ENCODE results near the gene OPCML.

OPCML gene

DNA sequence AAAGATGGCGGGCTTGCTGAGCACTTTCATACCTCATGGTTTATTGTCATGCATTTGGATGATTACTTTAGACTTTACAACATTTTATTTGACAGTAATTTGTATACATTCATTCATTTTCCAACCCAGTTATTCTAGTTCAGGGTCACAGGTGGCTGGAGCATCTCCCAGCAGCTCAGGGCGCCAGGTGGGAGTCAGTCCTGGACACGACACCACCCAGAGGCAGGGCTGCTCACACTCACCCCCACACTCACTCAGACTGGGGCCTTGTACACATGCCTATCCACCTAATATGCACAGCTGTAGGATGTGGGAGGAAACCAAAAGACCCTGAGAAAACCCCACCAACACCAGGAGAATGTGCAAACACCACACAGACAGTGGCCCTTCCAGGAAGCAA is 123.9 kb downstream of the OPCML start:
- no peak for DNase-seq

DNA sequence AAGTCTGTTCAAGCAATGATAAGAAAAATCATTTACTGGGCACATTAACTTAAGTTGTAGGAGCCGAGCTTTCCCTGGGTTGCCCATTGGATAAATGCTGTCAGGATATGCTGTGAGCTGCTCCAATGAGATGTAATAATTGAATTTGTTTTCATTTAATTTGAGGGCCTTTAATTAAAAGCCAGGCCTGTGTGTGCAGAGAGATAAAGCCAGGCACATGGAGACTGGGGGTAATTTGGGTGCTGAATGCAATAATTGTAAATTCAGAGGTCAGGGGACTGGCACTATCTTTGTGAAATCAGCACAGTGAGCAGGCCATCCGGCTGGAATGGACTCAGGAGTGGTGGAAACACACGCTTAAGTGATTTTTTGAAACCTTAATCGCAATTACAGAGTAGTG is 125.8 kb downstream of the OPCML start:
- DNase-seq, result no peak

DNA sequence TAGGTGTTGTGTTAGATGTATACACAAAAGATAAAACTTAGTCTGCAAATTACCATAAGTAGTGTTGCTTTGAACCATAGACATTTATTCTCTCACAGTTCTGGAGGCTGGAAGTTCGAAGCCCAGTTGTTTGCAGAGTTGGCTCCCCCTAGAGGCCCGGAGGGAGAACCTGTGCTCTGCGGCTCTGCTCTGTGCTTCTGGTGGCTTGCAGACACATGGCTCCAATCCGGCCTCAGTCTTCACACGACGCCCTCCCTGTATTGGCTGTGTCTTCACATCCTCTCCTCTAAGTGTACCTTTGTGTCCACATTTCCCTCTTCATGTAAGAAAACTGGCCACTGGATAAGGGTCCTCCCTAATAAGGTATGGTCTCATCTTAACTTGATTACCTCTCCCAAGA is 128.4 kb downstream of the OPCML start:
- DNase-seq, result no peak

DNA sequence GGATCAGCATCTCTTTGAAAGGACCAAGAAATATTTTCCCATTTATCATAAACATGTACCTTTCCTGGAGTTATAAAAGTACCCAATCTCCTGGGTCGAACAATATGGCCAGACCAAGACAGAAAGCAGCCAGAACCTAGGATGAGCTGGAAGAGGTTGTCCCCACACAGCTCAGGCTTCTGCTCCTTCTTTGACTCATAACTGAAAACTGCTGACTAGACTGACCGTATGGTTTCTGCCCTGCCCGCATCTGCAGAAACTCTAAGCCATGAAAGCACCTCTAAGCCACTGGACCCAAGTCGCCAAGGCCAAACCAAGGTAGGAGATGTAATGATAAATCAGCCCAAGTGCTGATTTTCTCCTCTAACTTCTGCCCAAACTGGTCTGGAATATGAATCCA is 129.8 kb downstream of the OPCML start:
- DNase-seq, result no peak

DNA sequence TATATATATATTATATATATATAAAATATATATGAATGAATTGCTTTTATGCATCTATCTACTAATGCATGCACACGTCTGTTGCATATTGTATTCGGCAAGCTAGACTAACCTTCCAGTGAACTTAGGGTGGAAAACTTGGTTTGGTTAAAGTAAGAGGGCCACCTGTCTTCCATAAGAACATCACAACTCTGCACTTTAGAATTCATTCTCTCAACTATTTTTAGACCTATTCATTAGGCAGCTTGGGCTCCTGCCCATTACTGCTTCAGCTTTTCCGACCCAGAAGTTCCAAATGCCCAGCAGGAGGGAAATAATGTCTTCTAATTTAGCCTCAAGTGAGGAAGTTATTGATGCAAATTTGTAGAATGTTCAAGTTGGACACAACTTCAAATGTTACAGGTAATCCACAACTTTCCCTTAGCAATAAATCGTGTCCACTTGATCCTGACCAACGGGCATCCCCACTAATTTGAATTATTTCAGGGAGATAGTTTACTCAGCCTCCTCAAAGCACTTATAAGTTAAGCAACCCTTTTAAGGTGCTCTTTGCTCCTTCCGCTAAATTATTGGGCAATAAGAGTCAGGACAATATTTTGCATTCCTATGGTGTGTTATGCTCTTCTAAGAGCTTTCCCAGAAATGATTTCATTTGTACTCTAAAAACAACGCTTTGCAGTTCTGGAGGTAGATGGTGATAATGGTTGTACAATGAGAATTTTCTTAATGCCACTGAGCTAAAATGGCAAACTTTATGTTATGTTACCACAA is 132.3 kb downstream of the OPCML start:
- no peak for DNase-seq

DNA sequence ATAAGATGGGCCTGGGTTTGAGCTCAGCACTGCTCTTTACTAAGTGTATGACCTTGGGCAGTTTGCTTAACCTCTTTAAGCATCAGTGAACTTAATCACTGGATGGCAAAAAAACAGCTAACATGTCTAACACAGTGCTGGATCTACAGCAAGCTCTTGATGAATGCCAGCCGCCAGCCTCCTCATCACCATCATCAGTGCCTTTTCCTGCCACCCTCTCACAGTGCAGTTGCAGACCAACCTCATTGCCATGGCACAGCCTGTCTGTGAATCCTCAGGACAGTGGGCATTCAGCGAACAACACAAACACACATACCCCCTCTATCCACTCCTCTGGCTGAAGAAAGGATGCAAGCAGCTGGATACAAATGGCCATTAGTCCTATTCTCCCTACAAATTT is 133.0 kb downstream of the OPCML start:
- no peak for DNase-seq

DNA sequence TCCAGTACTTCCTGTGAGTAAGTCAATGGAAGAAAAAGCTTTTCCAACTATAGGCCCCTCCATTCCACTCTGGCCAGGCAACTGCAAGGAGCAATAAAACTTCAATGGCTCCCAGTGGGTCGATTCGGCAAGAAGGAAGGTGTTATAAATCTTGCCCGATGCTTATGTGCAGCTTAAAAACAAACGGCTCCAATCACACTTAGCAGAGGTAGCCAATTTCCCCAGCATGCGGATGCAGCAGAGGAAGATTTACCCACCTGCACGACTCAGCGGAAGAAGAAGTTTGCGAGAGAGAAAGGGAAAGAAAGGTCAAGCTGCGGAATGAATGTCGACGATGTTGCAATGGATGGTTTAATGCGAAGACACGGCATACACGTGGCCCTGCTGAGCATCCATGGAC is 141.5 kb downstream of the OPCML start:
- no peak for DNase-seq

DNA sequence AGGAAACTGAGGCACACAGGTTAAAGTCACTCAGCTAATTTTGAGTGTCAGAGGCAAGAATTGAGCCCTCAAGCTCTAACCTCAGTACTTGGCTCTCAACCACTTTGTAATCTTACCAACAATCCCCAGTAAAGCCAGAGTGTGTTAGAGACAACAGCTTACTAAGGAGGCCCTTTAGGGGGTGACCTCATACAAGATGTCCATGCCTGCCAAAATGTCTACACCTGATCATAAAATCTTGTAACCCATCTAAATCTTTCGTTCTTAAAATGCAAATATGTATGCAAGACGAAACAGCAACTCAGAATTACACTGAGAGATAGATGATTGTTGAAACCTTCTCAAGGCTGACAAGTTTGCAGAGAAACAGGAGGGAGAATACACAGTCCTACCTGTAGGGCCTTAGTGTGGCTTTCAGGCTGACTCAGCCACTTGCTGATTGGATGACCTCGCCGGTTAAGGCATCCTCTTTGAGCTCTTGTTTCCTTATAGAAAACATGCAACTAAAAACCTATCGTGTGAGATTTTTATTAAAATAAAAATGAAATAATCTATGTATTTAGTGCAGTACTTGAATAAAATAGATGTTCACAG is 143.2 kb downstream of the OPCML start:
- no peak for DNase-seq

DNA sequence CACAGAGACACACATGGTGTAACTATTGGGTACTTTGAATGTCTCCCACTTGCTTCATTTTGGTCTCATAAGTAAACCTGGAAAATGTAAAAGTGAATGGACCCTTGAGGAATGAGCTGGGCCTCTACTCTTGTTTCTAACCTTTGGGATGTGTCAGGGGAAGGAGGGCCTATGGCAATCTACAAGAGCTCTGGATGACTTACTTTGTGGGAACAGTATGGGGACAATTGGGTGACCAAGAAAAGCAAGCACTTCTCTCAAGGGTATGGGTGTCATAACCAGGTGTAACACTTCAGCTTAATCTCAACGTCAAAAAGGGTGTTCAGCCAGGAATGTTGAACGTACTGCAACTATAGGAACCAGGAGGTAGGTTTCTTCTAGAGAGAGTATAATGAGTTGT is 144.0 kb downstream of the OPCML start:
- no peak for DNase-seq

DNA sequence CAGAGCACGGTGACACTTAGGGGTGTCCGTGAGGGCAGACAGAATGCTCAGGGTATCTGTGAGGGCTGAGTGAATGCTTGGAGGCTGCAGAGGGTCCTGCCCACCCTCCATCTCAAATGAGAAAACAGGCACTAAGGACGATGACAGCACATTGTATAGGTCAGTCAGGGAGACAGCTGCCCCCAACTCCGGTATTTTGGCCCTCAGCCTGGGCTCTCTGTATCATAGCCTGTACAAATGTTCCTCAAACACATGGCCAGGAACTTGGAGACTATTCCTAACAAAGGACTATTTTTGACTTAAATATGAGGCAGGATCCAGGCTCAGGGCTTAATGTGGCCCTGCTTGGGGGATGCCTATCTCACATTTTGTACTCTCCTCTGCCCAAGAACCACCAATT is 145.4 kb downstream of the OPCML start:
- DNase-seq, result no peak

DNA sequence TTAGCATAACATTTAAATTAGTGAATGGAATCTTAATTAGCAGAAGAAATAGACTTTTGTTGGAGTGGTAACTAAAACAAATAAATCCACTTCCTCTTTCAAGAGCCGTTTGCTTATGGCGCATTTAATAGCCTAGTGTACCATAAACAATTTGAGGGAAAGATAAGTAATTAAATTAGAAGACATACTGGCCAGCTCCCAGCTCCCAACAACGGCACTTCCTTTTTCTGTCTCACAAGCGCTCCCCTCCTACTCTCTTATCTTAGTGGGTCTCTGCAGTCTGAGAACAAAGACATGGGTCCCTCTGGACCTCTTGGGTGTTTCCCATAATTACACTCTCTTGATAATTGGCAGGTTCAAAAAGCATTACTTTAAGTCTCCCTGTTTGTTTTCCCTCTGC is 146.0 kb downstream of the OPCML start:
- no peak for DNase-seq

DNA sequence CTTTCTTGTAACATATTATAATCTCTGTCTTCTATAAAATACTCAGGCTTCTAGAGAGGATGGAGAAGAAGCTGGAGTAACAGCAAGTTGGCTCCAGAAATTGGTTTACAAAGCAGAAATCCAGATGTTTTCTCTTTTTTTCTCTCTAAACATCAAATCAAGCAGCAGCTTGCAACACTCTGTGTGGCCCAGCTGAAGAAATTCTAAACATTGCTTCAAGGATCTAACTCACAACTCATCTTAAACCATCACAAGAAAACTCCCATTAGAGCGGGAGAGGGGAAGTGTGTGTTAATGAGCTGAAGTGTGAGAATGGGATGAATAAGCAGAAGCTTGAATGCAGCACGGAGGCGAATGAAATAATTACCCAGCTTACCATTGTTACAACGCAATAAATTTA is 146.5 kb downstream of the OPCML start:
- DNase-seq, result no peak

DNA sequence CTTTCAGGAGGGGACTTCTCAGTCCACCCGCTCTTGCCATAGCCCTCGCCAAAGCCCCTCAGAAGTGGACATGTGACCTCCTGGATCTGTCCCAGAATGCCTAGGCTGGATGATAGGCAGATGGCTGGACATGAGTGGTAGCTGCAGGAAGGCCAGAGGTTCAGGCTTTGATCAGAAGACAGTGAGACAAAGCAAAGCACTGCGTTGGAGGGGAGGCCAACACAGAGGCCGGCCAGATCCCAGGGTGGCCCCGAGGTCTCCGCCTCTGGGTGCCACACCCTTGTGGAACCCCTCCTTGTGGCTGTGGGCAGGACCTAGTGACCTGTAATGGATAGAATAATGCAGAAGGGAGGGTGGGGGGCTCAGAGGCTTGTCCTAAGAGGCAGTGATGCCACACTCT is 147.6 kb downstream of the OPCML start:
- no peak for DNase-seq

DNA sequence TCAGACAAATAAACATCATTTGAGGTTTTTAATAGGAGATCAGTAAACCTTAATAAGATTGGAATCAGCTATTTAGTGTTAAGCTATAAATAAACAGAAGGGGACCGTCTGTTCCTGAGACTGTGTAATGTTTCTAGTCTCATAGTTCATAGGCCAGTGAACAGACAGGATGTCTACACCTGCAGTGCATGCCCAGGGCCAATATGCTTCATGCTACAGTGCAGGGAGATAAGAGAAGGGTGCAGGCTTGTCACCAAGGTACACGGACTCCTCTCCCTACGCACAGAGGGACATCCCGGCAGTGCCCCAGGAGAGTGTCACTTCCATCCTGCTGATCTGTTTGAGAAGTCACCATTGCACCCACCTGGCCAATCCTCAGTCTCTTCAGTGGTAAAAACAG is 148.6 kb downstream of the OPCML start:
- DNase-seq, result no peak

DNA sequence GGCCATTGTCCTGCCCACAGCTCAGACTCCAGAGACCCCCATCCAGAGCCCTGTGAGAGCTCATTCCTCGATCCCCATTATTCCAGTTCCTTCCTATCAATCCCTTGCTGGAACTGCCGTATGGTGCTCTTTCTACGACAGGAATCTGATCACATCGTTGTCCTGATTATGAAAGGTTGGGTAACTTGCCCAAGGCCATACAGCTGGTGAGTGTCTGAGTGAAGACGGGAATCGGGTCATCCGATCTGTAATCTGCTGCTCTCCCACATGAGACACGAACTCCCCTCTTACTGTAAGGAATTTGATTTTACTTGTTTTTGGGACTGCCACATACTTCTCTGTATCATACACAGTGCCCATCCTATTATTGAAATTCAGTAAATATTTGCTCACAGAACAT is 149.1 kb downstream of the OPCML start:
- DNase-seq, result no peak

DNA sequence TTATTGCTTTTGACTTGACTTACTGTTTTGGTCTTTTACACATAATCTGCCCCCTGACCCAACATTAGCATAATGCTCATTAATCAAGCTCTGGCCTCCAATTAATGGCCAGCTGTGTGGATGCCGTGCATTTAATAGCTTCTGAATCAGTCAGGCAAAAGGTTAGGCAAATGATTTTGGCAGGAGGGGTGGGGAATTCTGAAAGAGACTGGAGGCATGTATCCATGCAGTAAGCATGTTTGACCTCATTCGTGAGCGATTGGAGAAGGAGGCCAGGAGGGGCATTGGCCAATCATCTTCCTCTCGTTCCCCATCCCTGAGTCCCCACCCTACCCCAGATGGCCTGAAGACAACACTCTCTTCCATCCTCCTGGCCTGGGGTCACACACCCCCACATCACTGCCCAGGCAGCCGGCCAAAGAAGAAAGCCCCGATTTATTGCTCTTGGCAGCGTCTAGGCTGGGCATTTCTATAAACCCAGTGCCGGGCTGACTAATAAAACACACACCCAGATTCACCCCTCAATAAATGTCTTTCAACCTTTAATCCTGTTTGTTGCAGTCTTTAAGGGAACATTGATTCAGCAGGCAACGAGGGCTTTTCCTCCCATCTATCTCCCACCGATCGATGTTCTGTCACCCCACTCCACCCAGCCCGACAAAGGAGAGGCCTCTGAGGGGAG is 150.0 kb downstream of the OPCML start:
- DNase-seq, result no peak

DNA sequence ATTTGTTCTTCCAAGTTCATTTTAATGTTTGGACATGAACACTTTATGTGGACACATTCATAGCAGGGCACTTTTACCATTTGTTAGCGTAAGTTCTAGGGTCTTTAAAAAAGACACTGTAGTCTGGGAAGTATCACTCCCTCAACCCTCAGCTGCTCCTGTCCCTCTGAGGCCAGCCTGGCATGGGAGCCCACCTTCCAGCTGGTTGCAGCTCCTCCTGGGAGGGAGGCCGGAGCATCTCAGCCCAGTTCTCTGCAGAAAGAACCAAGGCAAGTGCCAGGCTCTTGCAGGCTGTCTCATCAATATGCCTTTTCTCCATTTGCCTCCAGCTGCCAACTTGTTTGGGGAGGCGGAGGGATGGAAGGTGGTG is 150.6 kb downstream of the OPCML start:
- no peak for DNase-seq

DNA sequence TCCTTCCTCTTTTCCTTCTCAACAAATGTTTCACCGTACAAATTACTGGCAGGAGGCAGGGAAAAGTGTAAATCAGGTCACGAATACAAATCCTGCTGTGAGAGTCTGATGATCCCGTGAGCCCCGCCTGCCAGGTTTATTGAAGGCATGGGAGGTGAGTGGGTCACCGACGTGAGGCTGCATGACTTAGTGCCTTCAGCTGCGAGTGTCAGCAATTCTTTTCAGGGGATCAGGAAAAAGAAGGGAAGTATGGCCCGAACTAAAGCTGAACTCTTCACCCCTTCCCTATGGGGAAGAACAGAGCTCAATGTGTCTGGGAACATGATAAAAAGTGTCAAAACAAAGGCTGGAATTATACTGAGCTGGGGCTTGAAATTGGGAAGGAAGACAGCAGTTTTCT is 166.2 kb downstream of the OPCML start:
- no peak for DNase-seq

DNA sequence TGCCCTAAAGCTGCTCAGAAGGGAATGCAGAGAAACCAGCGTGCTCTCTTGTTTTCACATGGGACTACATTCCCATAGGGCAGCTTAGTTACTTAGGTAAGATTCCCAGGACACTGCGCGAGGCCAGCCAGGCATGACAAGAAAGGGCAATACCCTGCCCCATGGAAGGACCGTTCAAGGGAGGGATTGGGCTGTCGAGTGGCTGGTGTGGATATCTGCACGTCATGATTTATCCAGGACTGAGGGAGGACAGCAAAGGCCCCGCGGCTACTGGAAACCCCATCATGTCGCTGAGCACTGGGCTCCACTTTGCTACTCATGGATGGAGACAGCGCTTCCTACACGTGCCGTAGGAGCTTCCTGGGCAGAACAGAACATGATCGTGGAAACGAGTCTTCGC is 169.4 kb downstream of the OPCML start:
- DNase-seq, result no peak

DNA sequence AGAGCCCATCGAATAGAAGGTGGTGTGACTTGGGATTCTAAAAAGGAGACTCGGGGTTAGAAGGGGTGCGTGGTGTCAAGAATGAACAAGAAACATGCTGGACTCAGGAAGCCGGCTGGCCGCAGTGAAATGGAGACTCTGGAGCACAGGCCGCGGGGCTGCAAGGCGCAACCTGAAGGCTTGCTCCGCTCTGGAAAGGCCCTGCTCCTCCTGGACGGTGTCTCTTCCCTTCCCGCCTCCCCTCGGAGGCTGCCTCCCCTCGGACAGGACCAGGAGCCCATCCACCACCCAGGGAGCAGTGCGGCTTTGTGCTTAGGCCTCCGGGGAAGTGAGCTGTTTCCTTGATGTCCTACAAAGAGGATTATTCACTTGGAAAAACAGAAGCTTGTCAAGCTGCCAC is 170.1 kb downstream of the OPCML start:
- DNase-seq, result no peak

DNA sequence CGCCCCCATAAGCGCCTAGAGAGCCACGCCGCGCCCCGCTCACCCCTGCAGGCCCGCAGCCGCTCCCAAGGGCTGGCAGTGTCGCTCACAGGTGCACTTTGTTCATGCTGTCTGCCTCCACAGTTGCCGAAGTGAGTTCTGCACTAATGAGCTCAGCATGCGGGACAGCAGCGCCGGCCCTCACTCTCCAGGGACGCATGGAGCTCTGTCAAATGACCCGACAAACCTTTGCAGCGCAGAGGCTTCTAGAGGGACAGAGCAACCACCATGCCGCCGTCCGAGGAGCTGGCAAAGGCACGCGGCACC is 170.7 kb downstream of the OPCML start:
- no peak for DNase-seq

DNA sequence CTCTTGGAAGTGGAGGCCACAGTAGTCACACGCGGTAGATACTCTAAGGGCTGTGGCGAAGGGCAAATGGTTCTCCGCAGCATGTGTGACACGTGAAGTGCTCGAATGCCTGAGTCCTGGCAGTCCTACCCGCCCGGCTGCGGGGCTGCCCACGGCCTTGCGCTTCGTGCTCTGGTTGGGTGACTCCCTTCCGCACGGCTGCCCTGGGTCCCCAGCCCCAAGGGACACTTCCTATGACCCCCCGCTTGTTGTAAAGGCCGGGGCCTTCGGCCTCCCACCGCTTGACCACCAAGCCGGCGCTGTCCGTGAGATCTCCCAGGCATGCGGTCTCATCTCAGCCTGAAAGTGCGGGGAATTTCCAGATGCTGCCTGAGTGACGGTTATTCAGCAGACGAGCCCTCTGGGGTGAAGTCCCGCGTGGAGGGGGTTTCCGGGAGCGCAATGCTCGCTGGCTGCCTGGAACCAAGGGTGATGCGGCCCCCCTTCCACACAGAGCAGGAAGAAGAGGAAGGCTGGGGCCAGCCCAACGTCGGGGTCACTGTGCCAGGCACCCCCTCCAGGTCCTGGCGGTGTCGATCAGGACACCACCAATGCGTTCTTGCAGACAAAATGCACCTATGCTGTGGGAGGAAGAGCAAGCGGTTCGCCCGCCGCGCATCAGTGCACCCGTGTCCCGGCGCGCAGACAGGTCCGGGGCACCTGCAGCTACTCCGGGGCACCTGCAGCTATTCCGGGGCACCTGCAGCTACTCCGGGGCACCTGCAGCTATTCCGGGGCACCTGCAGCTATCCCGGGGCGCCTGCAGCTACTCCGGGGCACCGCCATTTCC is 171.2 kb downstream of the OPCML start:
- no peak for DNase-seq

DNA sequence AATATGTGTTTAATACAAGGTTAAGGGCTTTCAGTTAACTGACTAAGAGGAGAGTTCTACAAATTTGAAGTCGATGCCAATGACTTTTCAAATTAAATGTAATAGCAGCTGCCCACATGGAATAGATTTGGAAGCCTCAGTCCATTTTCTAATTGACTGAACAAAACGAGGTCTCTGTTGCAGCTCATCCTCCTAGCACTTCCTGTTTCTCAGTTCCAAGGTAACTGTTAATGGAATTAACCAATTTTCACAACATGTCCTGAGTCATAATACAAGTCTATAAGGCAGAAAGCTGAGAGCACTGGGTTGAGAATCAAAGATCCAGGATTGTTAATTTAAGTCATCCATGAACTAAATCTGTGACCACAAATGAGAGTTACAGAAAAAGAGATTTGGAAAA is 177.2 kb downstream of the OPCML start:
- DNase-seq, result no peak

DNA sequence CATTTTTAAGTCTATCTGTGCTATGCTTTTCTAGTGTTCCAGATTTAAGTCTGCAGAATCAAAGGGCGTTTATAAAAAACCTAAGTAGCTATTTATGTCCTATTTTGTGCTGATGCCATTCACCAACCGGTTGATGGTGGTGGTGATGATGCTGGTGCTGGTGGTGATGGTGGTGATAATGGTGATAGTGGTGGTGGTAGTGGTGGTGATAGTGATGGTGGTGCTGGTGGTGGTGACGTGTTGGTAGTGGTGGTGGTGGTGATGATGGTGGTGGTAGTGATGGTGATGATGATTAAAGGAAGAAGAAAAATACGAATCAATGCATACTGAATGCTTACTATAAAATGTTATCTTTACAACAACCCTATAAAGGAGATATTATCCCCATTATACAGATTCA is 178.2 kb downstream of the OPCML start:
- no peak for DNase-seq
